ENCODE measurements around the gene ZNF598. TPM values are rescaled to one million over a fixed set of nuclear protein-coding genes. Genes with fewer than 3 reads are reported as not detected.

The ZNF598 gene
- total and polyA plus RNA-seq, 2 of the 13 experiments (the other 11 are each of a cell fraction or from before 2014, with no cell fraction given) = 13.5 to 14.2 TPM

DNA sequence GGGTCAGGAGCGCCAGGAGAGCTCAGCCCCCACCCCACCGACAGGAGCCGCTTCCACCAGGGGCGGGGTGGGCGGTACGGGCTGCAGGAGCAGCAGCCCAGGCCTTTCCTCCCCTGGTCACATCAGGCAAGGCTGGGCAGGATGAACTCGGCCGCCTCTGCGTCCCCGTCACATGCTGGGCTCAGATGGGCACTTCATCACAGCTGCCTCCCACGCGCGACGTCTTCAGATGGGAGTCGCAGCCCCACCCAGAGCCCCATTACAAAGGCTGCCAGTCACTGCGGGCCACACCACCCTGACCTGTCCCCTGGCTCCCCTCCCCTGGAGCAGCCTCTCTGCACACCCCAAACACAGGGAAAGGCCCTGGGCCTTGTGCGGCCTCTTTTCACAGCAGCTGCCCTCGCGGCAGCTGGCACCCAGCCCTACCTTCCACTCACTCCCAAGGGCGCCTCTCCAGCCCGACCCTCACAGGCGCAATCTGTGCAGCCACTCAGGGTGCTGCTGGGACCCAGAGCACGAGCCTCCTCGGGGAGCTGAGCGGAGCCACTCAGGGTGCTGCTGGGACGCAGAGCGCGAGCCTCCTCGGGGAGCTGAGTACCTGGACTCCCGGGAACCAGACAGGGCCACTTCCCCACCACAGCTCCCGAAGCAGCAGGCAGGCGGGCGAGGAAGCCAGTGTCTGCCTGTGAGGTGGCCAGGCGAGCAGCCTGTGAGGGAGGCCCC, 4.7 kb downstream of the ZNF598 start:
- DNase-seq (ENCODE audit: low spot score) (no peak), FAIRE-seq (no peak), ATAC-seq (no peak; the same call in 2 of the 3 replicates)
- peaks cover 47% of the 10 kb centered on the region for H3K79me2 ChIP-seq (ENCODE audit: insufficient read depth, low read length)
- ChIA-PET POLR2A (interaction anchor here (0.7 to 2.8 kb wide), 8 partner anchors 11 to 150 kb away, joined by 3 to 27 read pairs (median 5); partner anchors contain the start of genes GFER, NPW, RPS2 and TRAF7), CTCF (ENCODE audit: low intra/inter-chr PET ratio, low total read pairs) (interaction anchor here (1.7 kb wide), 1 partner anchor 136 kb away, joined by 10 read pairs; no protein-coding TSS in a partner anchor)
- H2AFZ ChIP-seq (ENCODE audit: low read length) = no peak overlapping the region
- no peaks in the 10 kb centered on the region for H3K9me3 ChIP-seq (ENCODE audit: low read length)
- peak overlapping the region in 1 of 3 experiments; percentile 17; a peak in 1 of 6 replicates for H3K4me3 ChIP-seq (replicated peaks in 1 of 3; ENCODE audit: insufficient read depth in 1 of 3, low read depth in 2 of 3, low read length in 3 of 3)
- peak overlapping the region; percentile 1 for H3K27ac ChIP-seq (ENCODE audit: extremely low read length, insufficient read depth, low read length)
- no peaks in the 10 kb centered on the region for H3K27me3 ChIP-seq (ENCODE audit: control insufficient read depth in 1 of 2, insufficient read depth in 2 of 2, low read length in 2 of 2)
- WGBS (ENCODE audit: low lambda C conversion rate) = 93% methylated on average over 21 of the region's 34 CpGs
- peaks cover 18% of the 10 kb centered on the region; the same call in 1 of the 2 replicates for H4K20me1 ChIP-seq (ENCODE audit: insufficient read depth, low read length)
- no peak overlapping the region for H3K9ac ChIP-seq (ENCODE audit: insufficient read depth, low read depth, low read length)
- intact Hi-C loops (cut with micrococcal nuclease; ENCODE audit: unreplicated experiment) = no loop called here
- H3K4me1 ChIP-seq (ENCODE audit: insufficient read depth, low read length) = peaks cover 43% of the 10 kb centered on the region
- in situ Hi-C loops (cut with HindIII; ENCODE audit: extremely low pct_ligation_motif_present, low pct_unique_long_range_greater_than_20kb) = no loop called here
- peaks cover 19 to 35% of the 10 kb centered on the region in 2 experiments for H3K36me3 ChIP-seq (replicated peaks in 1 of 2; ENCODE audit: control insufficient read depth in 1 of 2, insufficient read depth in 2 of 2, low read length in 2 of 2)
- BruUV-seq (replicated peaks) = no TSS peak
- peak overlapping the region; percentile 42; the same call in 1 of the 2 replicates for H3K4me2 ChIP-seq (ENCODE audit: low read depth, low read length)
- no peak for TF ChIP-seq ZBTB37 (CRISPR knock-in tag; IDR thresholded peaks at IDR 0.05)
- TF ChIP-seq, protein P1, sequence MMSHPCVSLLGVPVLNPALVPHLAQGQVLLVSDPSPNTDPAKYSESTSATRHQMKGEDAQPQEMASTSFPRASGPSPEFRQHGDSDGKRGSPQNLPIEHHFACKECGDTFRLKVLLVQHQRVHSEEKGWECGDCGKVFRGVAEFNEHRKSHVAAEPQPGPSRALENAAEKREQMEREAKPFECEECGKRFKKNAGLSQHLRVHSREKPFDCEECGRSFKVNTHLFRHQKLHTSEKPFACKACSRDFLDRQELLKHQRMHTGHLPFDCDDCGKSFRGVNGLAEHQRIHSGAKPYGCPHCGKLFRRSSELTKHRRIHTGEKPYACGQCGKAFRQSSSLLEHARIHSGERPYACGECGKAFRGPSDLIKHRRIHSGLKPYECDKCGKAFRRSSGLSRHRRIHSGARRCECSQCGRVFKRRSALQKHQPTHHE (CRISPR knock-in tag; IDR thresholded peaks at IDR 0.05; ENCODE audit: borderline replicate concordance) = no peak
- no peak for TF ChIP-seq ZNF780A (CRISPR knock-in tag; IDR thresholded peaks at IDR 0.05)
- no peak for TF ChIP-seq CSRNP1 (CRISPR knock-in tag; IDR thresholded peaks at IDR 0.05)
- TF ChIP-seq FOXO4 (CRISPR knock-in tag; conservative IDR thresholded peaks at IDR 0.05) = no peak
- TF ChIP-seq ZBTB33 (CRISPR knock-in tag; IDR thresholded peaks at IDR 0.05) = peak; percentile 81
- no peak for TF ChIP-seq ZNF598 (CRISPR knock-in tag; IDR thresholded peaks at IDR 0.05; ENCODE audit: borderline replicate concordance)
- TF ChIP-seq AGO2 (optimal IDR thresholded peaks at IDR 0.05; ENCODE audit: low read depth, low read length) = peak; percentile 57
- TF ChIP-seq PHB2 (IDR thresholded peaks at IDR 0.05; ENCODE audit: partially characterized antibody) = no peak

Measured in HepG2 (cell line).